ENCODE data around the gene CSRP2. TPM values are rescaled to one million over a fixed set of nuclear protein-coding genes. Genes with fewer than 3 reads are reported as not detected.

CSRP2 gene
- total RNA-seq, 1 experiment from 2014 or later, result 36.1 TPM

DNA sequence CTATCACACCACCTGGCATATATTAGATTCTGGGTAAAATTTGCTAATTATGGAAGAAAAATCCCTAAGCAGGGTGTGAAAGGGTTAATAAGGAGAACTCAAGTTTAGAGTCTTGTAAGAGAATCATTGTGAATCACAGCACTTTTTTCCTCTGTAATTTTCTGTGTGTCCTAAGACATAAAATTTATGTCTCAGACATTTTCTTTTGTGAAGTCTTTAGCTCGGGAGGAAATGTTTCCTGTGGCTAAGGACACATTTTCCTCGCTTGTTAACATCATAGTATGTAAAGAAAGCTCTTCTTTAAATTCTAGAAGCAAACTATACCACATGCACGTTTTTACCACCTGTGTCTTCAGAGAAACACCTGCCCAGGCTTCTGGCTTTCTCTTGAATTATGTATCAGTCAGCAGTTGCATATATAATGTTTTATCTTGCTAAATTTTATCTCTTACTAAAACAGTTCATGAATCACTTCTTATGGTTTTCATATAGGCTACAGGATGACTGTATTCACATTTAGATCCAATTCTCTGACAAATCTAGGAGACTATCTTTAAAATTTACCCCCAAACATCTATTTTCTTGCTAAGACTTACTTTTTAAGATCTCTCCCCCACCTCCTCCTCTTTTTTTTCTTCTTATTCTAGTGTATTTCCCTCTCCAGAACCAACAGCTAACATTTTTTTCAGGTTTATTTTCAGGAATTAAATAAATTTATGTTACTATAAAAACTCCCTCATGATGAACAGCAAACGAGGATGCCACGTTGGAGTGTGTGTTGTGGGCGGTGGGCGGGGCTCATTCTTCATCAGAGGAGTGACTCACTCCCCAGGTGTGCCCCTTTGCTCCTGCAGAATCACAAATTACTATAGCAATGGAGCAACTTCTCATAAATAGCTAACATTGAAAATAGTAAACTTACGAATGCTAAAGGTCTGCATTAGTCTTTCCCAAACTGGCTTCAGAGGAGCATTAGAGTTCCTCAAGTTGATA lies 11.6 kb upstream of the CSRP2 start:
- POLR2A ChIA-PET, result no interaction called here
- CTCF ChIA-PET, result no interaction called here
- RAD21 ChIA-PET (ENCODE audit: low non-redundant PET in 1 of 2, low total read pairs in 2 of 2, uncharacterized antibody in 2 of 2, unreplicated experiment in 2 of 2), result no interaction called here

More for the DNA sequence above, 11.6 kb upstream of the CSRP2 start:
- no TSS peak for BruUV-seq (replicated peaks)
- H3K9me2 ChIP-seq (ENCODE audit: insufficient read depth), result no peaks in the 10 kb centered on the region
- no peak overlapping the region for H3K27ac ChIP-seq (ENCODE audit: low read depth, low read length)
- no peak for TF ChIP-seq ELF1 (IDR thresholded peaks at IDR 0.05; ENCODE audit: borderline replicate concordance, low read depth)
- no peak for TF ChIP-seq POLR2AphosphoS5 (IDR thresholded peaks at IDR 0.05; ENCODE audit: low read depth, low read length)
- peak; percentile 60; the same call in 1 of the 2 replicates for TF ChIP-seq EGR1 (IDR thresholded peaks at IDR 0.05; ENCODE audit: low read depth)
- TF ChIP-seq, protein P1, sequence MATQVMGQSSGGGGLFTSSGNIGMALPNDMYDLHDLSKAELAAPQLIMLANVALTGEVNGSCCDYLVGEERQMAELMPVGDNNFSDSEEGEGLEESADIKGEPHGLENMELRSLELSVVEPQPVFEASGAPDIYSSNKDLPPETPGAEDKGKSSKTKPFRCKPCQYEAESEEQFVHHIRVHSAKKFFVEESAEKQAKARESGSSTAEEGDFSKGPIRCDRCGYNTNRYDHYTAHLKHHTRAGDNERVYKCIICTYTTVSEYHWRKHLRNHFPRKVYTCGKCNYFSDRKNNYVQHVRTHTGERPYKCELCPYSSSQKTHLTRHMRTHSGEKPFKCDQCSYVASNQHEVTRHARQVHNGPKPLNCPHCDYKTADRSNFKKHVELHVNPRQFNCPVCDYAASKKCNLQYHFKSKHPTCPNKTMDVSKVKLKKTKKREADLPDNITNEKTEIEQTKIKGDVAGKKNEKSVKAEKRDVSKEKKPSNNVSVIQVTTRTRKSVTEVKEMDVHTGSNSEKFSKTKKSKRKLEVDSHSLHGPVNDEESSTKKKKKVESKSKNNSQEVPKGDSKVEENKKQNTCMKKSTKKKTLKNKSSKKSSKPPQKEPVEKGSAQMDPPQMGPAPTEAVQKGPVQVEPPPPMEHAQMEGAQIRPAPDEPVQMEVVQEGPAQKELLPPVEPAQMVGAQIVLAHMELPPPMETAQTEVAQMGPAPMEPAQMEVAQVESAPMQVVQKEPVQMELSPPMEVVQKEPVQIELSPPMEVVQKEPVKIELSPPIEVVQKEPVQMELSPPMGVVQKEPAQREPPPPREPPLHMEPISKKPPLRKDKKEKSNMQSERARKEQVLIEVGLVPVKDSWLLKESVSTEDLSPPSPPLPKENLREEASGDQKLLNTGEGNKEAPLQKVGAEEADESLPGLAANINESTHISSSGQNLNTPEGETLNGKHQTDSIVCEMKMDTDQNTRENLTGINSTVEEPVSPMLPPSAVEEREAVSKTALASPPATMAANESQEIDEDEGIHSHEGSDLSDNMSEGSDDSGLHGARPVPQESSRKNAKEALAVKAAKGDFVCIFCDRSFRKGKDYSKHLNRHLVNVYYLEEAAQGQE (IDR thresholded peaks at IDR 0.05; ENCODE audit: low read depth), result no peak
- TF ChIP-seq MAX (IDR thresholded peaks at IDR 0.05), result no peak
- no peak for TF ChIP-seq CEBPB (IDR thresholded peaks at IDR 0.05; ENCODE audit: low read depth)
- TF ChIP-seq ZNF274 (IDR thresholded peaks at IDR 0.05; ENCODE audit: low read depth, low read length), result no peak
- TF ChIP-seq SIN3A (IDR thresholded peaks at IDR 0.05; ENCODE audit: low read depth), result no peak
- 0 out of 2 replicates have a peak, but pooled peaks have one; percentile 18 for TF ChIP-seq JUND (IDR thresholded peaks at IDR 0.05)
- no peak for TF ChIP-seq FOSL1 (IDR thresholded peaks at IDR 0.05; ENCODE audit: low read depth)
- TF ChIP-seq, protein P2, sequence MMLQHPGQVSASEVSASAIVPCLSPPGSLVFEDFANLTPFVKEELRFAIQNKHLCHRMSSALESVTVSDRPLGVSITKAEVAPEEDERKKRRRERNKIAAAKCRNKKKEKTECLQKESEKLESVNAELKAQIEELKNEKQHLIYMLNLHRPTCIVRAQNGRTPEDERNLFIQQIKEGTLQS (IDR thresholded peaks at IDR 0.05), result no peak
- no peak for TF ChIP-seq RAD21 (IDR thresholded peaks at IDR 0.05; ENCODE audit: low read depth)
- 0 out of 2 replicates have a peak overlapping the region, but pooled peaks have one; percentile 3 for H3K4me2 ChIP-seq (ENCODE audit: low read length)
- no peaks in the 10 kb centered on the region for H3K27me3 ChIP-seq (ENCODE audit: insufficient read depth, low read length)
- H3K9ac ChIP-seq (ENCODE audit: low read length), result no peak overlapping the region
- H4K20me1 ChIP-seq (ENCODE audit: insufficient read depth), result no peaks in the 10 kb centered on the region
- no peaks in the 10 kb centered on the region for H3K79me2 ChIP-seq (ENCODE audit: insufficient read depth, low read length)
- ATAC-seq (peak; percentile 78), DNase-seq (ENCODE audit: low read depth, low spot score) (peak; percentile 12)
- H3K9me3 ChIP-seq (ENCODE audit: control insufficient read depth in 1 of 2, insufficient read depth in 1 of 2, low read depth in 1 of 2, low read length in 2 of 2), result no peaks in the 10 kb centered on the region
- intact Hi-C loops (cut with micrococcal nuclease), result no loop called here
- no peaks in the 10 kb centered on the region for H3K36me3 ChIP-seq (ENCODE audit: control insufficient read depth in 1 of 2, insufficient read depth in 2 of 2, low read length in 2 of 2)
- H3K4me1 ChIP-seq (ENCODE audit: control insufficient read depth in 1 of 2, insufficient read depth in 2 of 2, low read length in 2 of 2), result peaks cover 0 to 8% of the 10 kb centered on the region in 2 experiments; a peak in 3 of 4 replicates
- no peak overlapping the region for H3K4me3 ChIP-seq (replicated peaks in 1 of 2; ENCODE audit: low read depth in 1 of 2, low read length in 2 of 2)
- H2AFZ ChIP-seq (ENCODE audit: low read depth, low read length, poor library complexity, severe bottlenecking), result peak overlapping the region; percentile 73

Data from HCT116 (cell line).